AML-193 (cell line): ENCODE results near the gene STX18.

Source experiments
- DNase-seq, 2 experiments: peaks; one replicate each; lab custom pipeline; 2025; lab: John Stamatoyannopoulos, UW

Gene STX18

DNA sequence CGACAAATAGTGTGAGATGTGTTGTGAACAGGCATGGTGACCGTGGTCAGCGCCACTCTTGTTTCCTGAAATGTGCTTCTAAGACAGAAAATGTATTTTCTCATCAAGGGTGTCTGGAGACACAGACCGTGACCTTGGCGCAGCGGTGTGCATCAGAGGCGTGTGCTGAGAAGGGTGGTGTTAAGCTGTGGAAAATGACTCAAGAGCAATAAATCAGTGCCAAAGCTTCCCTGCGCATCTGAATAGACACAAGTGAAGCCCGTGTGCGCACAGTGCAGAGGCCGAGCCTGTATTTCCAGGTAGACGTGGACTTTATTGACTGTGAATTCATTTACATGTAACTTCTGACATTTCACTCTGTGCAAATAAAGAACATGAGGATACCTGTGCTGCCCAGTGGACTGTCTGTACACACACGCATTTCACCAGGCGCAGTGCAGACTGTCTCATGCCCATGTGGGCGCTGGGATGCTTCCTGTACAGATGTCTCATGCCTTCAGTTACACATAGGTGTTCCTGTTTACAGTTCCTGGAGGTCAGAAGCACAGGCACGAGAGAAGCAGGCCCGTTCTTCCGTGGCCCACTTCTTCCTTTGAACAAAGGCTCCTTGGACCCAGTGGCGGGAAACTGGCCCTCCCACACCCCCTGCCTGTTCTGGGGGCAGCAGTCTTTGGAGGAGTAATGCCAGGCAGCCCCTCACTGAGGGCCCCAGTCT is 123.0 kb downstream of the STX18 start:
- no peak for DNase-seq

DNA sequence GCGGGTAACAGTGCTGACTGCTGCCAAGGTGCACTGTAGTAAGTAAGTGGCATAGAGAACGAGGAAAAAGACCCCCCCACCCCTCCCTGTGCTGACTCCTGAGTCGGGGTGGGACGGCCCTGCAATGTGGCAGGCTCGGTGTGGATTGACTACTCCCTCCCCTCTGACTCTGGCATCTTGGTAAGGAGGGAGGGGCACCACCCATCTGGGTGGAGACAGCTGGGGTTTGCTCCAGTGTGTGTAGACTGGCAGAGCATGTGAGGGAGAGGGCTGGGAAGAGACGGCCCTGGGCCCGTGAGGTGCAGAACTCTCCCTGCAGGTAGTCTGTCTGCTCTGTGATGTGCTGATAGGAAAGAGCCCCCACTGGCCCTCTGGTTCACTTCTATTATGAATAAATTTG is 124.0 kb downstream of the STX18 start:
- DNase-seq, result no peak

DNA sequence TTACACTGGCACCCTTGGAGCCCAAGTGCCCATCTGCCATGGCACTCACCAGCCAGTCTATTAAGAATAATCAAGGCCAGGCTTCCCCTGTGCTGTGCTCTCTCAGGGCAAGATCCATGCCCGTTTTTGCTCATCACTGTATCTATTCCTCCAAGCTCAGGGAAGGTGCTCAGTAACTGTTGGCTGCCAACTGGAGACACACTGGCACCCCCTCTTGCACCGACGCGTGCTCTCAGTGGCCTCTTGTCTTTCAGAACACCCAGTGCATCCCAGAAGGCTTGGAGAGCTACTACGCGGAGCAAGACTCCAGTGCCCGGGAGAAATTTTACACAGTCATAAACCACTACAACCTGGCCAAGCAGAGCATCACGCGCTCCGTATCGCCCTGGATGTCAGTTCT is 124.9 kb downstream of the STX18 start:
- no peak for DNase-seq

DNA sequence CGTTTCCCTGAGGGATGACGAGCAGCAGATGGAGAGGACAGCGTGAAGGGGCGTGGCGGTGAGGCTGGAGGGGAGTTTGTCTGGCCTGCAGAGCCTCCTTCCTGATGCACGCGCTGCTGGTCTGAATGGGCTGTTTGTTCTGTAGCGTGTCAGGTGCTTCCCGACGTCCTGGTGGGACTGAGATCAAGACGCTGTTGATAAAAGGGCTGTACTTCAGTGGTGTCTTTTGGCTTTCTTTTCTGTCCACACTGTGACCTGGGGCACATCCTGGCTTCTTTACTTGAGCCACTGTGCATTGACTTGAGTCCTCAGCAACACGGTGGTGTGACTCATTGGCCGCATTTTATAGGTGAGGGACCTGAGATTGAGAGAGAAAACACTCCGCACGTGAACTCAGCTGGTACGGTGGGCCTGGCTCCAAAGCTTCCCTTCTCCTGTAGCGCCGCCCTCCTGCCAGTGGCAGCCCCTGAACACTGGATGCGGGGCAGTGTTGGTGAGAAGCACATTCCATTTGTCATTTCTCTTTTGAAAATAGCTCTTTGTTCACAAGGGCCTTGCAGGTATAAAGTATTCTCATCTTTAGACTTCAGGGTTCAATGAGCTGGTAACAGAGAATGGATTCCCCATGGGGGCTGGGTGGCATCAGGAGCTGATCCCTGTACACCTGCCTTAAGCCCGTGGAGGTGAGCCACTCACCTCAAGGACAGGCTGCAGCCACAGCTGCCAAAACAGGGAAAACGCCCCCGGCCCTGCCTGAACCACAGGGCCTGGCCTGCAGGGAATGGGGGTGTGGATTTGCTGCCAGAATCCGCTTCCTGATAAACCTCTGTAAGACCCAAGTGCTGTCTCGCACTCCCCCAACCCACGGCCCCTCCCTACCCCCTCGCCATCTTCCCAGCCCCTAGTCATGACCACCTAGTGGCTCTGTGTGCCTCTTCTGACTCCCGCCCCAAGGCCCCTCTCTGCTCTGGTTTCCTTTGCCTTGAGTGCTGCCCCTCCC is 125.7 kb downstream of the STX18 start:
- no peak for DNase-seq

DNA sequence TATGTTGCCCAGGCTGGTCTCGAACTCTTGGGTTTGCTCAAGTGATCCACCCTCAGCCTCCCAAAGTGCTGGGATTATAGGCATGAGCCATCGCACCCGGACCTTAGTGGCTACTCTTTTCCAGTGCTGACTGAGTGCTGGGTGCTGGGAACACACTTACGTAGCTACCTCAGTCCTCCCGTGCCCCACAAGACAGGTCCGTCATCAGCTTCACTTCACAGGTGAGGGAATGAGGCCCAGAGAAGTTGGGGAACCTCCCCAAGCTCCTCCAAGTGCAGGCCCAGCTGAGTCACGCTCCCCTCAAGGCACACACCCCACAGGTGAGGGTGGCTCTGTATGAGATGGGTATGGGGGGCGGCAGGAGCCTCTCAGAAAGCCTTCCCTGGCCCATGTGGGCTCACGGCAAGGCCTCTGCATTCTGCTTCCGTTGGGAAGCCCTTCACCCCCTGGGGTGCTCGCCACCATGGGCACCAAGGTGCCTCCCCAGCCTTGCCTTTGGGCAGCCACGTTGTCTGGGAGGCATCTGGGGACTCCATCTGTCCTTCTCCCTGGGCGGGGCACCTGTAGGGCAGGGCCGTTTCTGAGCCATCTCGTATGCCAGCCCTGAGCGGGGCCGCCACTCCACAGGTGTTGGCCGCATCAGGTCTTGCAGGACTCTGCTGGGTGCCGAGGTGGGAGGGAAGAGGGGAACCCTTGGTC is 126.6 kb downstream of the STX18 start:
- DNase-seq, result no peak

DNA sequence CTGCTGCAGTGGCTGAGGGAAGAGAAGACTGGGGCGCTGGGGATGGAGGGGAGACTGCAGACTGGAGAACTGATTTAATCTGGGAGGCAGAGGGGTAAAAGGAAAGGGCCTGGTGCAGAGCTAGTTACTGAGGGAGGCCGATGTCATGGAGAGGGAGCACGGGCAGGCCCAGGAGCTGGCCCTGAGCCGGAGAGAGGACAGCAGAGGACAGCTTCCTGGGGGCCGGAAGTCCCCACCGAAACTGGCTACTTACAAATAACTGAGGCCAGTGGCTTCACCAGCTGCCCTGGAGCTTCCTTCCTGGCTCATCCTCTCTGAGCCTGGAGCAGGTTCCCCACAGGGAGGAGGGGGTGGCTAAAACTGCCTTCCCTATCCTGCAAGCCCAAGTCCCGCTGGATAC is 128.0 kb downstream of the STX18 start:
- no peak for DNase-seq

DNA sequence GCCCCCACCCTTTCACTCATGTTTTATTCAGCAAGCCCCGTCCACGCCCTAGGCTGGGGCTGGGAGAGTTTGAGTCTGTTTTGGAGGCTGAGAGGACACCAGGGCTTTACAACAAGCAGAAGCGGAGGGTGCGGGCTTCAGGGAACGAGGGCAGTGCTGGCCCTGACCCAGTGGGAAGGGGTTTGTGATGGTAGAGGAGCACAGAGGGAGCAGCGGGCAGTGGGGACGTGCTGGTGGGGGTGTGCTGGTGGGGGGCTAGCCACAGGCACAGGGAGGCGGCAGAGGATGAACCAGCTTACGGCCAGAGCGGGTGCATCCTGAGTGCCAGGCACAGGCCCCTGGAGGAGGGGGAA is 128.5 kb downstream of the STX18 start:
- DNase-seq, result no peak

DNA sequence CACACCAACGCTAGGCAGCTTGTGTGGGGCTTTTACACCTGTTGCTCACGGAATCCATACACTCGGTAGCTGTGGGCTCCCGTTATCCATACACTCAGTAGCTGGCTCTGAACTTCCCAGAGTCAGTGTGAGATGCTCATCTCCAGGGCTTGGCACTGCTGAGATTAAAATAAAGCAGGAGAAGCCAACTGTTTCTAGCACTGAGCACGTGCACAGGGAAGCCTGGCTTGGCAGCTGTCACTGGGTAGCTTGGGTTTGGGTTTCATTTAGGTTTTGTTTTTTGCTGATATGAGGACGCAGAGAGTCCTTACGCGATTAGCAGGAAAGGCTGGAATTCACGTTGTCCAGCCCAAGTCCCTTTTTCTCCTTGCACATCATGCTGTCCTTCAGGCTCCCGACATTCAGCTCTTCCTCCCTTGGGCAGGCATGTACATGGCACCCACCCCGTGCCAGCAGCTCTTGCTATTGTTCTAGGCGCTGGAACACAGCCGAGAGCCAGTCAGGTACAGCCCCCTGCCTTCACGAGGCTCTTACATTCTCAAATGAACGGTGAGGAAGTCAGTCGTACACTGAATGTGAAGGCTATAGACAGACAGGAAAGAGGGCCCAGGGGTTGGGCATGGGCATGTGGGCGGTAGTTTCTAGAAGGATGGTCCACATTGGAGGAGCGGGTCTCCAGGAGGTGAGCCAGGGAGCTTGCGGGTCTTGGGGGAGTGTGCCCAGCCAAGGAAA is 129.0 kb downstream of the STX18 start:
- no peak for DNase-seq

DNA sequence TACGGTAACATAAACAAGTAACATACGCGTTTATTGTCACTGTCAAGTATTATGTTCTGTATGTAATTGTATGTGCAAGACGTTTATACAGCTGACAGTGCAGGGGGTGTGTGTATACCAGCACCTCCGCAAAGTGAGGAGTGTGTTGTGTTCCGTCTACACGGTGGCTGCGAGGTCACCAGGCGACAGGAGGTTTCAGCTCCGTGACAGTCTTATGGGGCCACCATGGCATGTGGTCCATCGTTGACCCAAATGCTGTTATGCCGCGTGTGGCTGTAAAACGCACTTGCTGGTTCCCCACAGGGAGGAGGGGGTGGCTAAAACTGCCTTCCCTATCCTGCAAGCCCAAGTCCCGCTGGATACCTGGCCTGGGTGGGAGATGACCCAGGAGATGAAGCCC is 129.9 kb downstream of the STX18 start:
- no peak for DNase-seq

DNA sequence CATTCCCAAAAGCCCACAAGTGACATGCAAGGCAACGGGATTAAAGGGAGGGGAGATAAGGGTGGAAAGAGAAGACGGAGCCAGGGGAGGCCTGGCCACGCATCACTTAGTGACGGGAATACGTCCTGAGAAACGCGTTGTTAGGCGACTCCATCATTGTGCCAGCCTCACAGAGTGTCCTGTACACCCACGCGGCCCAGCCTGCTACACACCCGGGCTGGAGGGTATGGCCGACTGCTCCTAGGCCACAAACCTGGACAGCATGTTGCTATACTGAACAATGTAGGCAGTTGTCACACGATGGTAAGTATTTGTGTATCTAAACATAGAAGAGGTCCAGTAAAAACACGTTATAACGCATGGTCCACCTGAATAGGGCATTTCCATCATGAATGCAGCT is 131.6 kb downstream of the STX18 start:
- no peak for DNase-seq

DNA sequence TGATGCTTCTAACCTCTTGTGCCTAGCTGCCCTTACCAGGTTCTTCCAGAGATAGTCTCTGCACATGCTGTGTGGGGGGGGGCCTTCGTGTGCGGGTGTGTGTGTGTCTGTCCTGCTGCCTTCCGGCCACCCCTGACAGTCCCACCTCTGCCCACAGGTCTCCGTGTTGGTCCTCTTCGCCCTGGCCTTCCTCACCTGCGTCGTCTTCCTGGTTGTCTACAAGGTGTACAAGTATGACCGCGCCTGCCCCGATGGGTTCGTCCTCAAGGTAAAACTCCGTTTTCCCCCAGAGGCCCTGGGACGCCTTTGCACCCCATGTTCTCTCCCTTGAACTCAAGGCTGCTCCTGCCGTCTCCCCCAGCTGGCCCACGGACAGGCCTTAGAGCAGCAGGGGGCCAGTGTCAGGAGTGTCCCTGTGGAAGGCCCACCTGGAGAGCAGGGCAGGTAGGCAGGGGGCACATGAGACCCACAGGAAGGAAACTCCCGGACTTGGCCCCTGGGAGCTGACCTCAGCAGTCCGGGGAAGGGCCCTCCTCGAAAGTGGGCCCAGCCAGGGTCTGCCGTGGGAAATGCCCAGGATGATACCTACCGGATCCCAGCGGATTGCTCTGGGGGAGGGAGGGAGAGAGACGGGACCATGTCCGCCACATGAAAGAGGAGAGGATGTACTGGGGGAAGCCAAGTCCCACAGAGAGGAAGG is 132.3 kb downstream of the STX18 start:
- DNase-seq, result no peak

DNA sequence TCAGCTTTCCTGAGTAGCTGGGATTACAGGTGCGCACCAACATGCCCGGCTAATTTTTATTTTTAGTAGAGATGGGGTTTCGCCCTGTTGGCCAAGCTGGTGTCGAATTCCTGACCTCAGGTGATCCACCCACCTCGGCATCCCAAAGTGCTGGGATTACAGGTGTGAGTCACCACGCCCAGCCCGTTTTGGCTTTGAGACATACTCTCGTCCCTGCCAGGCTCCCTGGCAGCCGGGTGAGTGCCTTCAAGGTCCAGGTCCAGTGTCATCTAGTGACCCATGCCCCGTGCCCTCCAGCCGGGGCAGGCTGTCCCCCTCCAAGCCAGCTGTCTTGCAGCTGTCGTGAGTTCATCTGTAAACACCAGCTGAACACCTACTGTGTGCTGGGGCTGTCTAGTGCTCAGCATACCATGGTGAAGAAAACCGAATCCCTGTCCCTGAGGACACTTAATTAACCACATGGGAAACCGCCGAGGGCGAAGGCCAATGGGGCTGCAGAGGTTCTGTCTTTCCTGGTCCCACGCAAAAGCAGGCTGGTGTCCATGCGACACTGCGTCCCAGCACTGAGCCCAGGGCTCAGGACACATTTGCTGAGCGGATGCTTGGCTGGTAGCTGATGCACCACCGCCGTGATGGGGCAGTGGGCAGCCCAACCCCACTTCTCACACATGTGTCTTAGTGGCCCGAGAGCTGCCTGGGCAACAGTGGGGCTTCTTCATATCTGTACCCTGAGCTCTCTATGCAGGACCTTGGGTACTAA is 133.1 kb downstream of the STX18 start:
- no peak for DNase-seq

DNA sequence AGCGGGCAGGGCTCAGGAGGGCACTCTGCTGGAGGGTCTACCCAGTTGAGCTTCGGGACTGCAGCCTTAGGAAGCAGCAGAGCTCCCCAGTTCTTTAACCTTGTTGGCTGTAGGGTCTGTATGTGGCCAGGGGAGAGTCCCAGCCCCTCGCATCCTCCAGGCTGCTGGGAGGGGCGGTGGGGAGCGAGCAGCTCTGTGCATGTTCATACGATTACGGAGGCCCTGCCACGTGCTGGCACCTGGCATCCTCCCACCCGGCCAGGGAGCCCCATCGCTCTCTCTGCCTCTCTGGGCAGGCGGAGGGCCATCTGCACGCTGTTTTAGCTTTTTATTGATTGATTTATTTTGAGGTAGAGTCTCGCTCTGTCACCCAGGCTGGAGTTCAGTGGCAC is 133.7 kb downstream of the STX18 start:
- DNase-seq, result no peak

DNA sequence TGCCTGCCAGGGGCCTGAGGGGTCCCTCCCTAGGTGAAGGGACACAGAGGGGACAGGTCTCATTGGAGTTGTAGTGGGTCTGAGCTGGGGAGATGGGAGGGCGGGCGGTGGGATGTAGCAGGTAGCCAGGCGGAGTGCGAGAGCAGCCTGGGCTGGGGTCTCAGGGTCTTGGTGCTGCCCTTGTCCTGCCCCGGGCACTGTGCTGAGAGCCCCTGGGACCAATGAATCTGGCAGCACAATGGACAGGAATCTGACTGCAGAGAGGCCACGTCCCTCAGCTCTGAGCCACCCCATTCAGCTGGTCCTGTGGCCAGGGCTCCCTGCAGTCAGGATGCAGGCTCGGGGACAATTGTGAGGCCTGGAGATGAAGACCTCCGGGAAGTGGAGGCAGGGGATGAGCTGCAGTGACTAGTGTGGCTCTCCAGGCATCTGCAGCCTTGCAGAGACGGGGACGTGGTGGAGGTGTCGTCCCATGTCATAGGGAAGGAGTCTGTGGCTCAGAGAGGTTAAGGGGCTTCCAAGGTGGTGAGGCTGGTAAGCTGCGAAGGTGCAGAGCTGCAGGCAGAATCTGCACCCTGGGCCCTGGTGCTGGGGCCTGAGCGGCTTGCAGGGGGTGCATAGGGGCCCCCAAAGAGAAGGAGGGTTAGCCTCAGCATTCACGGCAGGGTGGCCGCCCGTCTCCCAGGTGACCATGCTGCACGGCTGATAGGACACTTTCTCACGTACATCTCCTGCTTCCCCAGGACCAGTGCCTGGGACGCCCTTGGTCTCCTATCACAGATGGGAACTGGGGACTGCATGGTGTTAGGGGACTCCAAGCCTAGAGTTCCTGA is 134.3 kb downstream of the STX18 start:
- DNase-seq, result no peak

DNA sequence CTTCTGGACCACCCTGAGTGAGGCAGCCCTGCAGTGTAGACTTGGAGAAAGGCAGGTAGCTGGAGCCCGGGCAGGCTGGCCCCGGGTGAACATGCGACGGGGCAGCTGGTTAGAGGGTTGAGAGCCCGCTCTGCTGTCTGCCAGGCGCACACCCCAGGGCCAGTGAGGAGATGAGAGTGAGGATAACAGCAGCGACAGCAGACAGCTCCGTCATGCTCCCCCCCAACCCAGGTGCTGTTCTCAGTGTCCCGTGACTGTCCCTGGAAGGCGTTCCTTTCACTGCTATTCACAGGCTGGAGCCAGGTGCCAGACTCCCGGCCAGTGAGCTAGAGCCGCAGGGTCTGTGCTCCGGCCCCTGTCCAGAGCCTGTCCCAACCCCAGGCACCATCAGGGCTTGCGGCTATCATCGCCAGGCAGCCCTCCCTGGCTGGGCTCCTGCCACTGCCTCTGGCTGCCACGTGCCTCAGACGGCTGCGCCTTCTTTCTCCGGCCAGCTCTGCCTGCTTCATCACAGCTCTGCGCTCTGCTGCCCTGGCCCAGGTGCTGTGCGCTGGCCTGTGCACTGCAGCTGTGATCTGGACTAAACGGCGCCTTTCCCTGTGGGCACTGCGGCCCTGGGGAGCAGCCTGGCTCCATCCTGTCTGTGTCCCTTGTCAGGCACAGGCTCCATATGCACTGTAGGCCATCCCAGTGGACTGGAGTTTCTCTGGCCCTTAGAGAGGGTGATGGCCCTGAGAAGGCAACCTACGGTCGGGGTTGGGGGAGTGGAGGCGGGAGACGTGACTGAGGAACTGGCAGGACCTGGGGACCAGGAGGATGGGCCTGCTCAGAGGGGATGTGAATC is 135.2 kb downstream of the STX18 start:
- DNase-seq, result no peak

DNA sequence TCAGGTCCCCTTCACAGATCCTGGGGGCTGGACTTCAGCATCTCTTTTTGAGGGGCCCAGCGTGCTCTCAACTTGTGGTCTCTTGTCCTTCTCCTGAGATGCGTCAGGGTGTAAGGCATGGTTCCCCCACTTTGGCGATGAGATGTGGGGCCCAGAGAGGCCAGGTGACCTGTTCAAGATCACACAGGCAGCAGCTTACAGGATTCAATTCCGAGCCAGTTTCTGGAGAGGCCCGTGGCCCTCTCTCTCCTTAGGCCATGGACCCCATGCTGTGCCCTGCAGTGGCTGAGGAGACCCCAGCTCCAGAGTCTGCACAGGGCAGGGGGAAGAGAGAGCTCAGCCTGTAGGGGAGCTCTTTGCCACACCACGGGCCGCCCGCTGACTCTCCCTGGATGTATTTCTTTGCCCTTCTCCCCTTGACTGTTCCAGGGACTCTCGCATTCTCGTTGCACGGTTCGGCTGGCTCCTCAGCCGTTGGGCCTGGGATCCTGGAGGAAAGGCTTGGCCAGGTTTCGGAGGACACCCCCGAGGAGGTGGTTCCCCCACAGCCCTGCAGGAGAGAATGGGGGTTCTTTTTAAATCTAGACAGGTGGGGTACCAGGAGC is 136.4 kb downstream of the STX18 start:
- DNase-seq, result no peak

DNA sequence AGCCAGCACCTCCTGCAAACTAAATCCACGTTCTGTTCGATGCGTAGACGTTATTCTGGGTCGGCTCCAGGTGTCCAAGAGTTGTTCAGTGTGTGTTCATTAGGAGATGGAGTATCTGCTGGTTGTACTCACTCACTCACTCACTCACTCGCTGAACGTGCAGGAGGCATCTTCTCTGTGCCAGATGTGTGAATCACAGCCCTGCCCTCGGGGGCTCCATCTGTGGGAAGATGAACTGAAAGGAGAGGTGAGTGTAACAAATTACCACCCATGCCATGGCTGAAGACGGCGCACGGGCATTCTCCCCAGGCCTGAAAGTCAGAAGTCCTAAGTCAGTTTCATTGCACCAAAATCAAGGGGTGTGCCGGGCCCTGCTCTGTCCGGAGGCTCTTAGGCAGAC is 138.9 kb downstream of the STX18 start:
- DNase-seq, result no peak

DNA sequence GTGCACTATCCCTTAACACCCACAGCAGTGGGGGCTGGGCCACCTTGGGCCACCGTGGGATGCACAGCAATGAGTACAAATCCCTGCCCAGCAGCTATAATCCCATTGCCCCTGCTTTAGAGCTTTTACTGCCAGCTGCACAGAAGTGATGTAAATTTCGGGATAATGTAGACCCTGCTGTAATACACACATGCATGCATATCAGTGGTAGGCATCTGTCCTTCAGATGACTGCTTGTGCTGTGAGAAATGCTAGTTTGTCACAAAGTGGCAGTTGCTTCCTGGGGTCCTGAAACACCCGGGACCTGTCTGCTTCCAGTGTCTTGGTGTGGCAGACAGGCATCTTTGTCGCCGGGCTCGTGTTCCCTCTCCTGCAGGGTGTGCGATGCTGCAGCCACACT is 140.8 kb downstream of the STX18 start:
- DNase-seq, result no peak
